ENCODE results near the gene NBAS.
A peak's percentile ranks its signal among the peaks of the same experiment; 100 is the strongest.

Gene NBAS

DNA sequence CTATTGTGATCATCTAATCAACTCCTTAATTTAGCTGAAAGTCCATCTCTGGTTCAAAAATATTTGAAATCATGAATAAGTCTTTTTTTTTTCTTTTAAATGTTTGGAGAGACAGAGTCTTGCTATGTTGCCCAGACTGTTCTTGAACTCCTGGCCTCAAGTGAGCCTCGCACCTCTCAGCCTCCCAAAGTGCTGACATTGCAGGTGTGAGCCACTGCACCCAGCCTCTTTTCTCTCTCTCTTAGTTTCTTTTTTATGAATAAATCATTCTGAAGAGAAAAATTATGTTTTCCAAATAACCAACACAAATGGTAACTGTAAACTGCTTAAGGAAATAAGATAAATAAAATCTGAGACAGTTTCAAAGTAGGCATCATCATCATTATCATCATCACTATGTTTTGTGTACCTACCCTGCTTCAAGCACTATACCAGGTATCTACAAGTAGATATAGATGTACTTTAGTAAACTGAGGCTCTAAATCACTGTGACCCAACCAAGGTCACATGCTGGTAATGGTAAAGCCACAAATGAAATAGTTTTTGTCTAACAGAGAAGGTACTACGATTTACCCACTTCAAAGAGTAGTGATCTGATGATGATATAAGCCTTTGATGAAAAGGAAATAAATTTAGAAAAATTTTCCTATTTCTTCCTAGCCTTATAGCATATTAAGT lies 5.0 kb upstream of the NBAS start:
- H3K4me3 ChIP-seq (ENCODE audit: low read depth, low read length) = no peak overlapping the region
- TF ChIP-seq, protein P1, sequence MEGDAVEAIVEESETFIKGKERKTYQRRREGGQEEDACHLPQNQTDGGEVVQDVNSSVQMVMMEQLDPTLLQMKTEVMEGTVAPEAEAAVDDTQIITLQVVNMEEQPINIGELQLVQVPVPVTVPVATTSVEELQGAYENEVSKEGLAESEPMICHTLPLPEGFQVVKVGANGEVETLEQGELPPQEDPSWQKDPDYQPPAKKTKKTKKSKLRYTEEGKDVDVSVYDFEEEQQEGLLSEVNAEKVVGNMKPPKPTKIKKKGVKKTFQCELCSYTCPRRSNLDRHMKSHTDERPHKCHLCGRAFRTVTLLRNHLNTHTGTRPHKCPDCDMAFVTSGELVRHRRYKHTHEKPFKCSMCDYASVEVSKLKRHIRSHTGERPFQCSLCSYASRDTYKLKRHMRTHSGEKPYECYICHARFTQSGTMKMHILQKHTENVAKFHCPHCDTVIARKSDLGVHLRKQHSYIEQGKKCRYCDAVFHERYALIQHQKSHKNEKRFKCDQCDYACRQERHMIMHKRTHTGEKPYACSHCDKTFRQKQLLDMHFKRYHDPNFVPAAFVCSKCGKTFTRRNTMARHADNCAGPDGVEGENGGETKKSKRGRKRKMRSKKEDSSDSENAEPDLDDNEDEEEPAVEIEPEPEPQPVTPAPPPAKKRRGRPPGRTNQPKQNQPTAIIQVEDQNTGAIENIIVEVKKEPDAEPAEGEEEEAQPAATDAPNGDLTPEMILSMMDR (IDR thresholded peaks at IDR 0.05; ENCODE audit: borderline replicate concordance, insufficient read depth, low read depth, low read length) = no peak

DNA sequence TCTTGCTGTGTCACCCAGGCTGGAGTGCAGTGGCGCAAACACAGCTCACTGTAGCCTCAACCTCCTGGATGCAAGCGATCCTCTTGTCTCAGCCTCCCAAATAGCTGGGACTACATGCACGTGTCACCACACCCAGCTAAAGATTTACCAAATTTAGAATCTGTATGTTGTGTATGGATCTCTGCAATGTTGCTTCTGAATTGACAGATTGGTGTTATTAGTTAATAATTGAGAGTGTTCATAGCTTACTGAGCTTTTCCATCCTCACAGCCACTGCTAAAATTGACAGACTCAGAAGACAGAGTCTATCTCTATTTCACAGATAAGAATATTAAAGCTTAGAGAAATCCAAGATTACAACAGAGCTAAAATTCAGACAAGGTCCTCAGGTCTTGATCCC lies 4.3 kb upstream of the NBAS start:
- H3K4me3 ChIP-seq (ENCODE audit: low read depth, low read length) = no peak overlapping the region

DNA sequence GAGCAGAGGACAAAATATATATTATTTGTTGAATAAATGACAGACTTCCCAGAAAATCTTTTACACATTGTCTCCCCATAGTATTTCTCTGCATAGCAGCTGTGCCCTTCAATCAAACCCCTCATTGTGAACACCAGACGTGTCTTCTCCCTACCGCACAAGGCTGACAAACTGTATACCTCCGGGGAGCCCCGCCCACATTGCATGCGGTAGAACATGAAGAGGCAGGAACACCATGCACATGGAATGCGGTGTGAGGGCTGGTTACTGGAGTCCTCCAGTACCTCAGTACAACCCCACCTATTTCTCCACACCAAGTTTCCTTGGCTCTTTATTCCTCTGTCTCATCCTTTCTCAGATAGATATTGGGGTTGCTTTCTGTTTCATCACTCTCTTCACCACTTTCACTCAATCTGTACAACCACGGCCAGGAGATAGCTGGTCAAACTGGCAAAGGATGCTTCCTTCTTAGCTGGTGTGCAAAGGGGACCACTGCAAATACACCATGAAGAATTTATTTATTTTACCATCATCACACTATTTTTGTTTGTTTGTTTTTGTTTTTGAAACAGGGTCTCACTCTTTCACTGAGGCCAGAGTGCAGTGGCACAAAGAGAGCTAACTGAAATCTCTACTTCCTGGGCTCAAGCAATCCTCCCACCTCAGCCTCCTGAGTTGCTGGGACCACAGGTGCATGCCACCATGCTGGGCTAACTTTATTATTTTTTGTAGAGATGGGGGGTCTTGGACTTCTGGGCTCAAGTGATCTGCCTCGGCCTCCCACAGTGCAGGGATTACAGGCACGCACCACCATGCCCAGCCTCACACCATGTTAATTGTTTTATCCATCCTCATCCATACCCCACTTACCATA lies 2.3 kb upstream of the NBAS start:
- TF ChIP-seq, protein P1 (IDR thresholded peaks at IDR 0.05; ENCODE audit: borderline replicate concordance, insufficient read depth, low read depth, low read length) = no peak
- no peak overlapping the region for H3K4me3 ChIP-seq (ENCODE audit: low read depth, low read length)

More for the DNA sequence above, 4.3 kb upstream of the NBAS start:
- TF ChIP-seq, protein P1 (IDR thresholded peaks at IDR 0.05; ENCODE audit: borderline replicate concordance, insufficient read depth, low read depth, low read length) = no peak

DNA sequence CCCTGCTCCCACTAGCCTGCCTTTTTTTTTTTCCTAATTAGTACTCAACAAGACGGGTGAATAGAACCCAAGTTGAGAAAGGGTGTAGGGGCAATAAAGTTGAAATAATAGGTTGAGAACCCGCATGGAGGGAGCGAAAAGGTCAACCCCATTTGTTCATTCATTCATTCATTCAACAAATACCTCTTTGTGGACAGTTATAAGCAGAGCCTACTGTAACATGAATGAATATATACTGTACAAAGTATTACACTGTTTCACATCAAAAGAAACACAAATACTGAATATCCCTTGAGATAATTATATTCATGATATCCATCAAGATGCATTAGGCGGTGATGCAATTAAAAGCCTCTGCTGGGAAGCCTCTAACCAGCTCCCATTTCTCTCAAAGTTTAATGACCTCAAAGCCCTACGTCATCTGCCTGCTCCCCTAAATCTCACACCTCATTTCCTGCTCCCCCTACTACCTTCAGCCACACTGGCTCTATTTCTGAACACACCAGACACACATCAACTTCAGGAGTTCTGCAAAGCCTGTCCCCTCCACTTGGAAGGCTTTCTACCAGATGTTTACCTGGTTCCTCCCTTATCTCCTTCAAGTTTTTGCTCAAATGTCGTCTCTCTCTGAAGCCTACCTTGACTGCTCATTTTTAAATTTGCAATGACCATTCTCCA lies 1.4 kb upstream of the NBAS start:
- TF ChIP-seq, protein P1 (IDR thresholded peaks at IDR 0.05; ENCODE audit: borderline replicate concordance, insufficient read depth, low read depth, low read length) = no peak
- H3K4me3 ChIP-seq (ENCODE audit: low read depth, low read length) = no peak overlapping the region

DNA sequence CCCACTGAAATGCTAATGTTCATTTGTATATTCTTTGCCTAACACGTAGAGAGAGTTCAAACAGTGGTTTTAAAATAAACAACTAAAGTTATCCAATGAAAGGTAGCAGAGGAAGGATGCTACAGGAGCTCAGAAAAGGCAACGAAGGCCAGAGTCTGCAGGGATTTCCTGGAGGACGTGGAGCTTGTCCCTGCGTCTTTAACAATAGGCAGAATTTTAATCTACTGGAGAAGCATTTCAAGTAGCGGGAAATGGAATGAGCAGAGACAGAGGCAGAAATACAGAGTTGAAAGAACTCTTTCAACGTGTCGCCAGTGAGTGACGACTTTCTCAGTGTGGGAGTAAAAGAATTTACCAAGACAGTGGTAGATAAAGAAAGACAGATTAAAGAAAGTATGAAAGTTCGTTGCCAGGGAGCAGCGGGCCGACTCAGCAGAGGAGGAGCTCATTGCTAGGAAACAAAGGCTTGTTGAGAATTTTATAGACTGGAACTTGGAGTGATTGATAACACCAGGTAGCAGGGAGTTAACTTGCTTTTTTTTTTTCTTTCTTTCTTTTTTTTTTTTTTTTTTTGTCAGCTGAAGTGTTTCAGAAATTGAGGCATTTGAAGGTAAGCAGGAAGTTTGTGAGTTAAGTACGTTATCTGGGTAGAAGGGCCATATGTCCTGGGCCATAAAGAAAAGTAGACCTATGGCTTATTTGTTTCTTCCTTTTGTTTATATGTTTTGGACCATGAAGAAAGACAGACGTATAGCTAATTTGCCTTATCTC lies 625 bp upstream of the NBAS start:
- TF ChIP-seq, protein P1 (IDR thresholded peaks at IDR 0.05; ENCODE audit: borderline replicate concordance, insufficient read depth, low read depth, low read length) = no peak
- H3K4me3 ChIP-seq (ENCODE audit: low read depth, low read length) = peak overlapping the region; percentile 81

DNA sequence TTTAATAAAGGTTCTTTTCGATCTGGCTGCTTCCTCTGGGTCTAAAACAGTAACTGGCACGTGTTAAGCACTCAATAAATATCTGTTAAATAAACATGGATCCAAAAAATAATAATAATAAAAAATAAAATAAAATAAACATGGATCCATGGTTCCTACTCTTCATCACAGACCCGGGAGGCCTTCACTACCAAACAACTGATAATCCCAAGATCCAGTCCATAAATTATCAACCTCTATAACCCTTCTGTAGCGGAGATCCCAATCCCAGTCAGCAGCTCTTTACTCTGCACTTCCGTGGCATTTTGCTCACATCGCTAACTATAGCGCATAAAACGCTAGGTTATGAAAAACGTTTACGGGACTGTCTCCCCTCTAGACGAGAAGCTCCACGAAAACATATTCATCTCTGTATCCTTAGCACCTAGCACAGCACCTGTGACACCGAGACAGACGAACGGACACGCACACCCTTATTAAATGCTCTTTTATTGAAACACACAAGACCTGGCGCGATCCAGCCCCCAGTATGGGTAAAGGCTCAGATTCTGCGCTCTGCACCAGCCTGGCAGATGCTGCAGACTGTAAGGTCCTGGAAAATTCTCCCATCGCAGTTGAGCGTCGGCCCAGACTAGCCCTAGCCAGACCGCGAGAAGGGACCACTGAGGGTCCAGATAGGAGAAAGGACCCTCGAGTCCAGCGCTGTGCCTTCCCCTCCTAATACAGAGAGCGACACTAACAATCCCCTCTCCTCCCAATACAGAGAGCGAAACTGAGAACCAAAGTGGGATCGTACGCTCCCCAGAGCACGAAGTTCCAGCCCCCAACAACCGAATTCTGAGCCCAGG lies 770 bp downstream of the NBAS start:
- peak overlapping the region; percentile 81 for H3K4me3 ChIP-seq (ENCODE audit: low read depth, low read length)
- TF ChIP-seq, protein P1 (IDR thresholded peaks at IDR 0.05; ENCODE audit: borderline replicate concordance, insufficient read depth, low read depth, low read length) = no peak

All from GM12875 (cell line).